Amniotic epithelial cell (primary cell): ENCODE data around the gene TFR2.

Source experiments
- DNase-seq: peaks from one replicate; pipeline ENCODE4 v3.0.0-alpha.2; 2010; ENCODE audit warnings: low read depth

The TFR2 gene

GRCh38 chr7:100654908-100655831, 13.8 kb upstream of the TFR2 start:
- DNase-seq, result no peak

DNA sequence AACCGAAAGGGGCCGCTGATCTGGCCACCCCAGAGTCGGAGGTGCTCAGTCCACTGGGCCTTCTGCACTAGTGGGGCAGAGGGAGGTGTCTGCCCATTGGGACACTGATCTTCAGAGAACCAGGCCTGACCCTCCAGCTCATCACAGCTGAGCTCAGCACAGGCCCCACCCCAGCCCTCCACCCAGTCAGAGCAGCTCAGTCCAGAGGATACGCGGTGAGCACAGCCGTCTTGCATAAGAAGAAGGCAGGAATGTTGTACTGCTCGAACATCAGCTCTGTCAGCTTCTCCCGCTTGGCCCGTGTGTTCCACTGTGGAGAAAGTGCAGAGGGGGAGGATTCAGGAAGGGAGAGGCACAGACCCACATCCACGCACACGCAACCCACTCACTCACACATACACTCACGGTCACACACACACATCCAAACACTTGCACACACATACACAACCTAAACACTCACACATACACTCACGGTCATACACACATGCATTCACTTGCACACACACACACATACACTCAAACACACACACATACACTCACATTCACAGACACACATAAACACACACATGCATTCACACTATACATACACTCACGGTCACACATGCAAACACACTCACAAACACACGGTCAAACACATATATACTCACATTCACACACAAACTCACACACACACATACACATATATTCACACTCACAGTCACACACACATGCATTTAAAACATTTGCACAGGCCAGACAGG, 8.6 kb upstream of the TFR2 start:
- peak; percentile 43 for DNase-seq

- DNase-seq, result no peak
These were observed 1.2 kb upstream of the TFR2 start for GRCh38 chr7:100642534-100642907.

- no peak for DNase-seq
These were observed 645 bp upstream of the TFR2 start for GRCh38 chr7:100641860-100642533.

GRCh38 chr7:100640517-100641440, 573 bp downstream of the TFR2 start:
- no peak for DNase-seq

- DNase-seq, result no peak
These were observed 1.3 kb downstream of the TFR2 start for GRCh38 chr7:100639995-100640516.

DNA sequence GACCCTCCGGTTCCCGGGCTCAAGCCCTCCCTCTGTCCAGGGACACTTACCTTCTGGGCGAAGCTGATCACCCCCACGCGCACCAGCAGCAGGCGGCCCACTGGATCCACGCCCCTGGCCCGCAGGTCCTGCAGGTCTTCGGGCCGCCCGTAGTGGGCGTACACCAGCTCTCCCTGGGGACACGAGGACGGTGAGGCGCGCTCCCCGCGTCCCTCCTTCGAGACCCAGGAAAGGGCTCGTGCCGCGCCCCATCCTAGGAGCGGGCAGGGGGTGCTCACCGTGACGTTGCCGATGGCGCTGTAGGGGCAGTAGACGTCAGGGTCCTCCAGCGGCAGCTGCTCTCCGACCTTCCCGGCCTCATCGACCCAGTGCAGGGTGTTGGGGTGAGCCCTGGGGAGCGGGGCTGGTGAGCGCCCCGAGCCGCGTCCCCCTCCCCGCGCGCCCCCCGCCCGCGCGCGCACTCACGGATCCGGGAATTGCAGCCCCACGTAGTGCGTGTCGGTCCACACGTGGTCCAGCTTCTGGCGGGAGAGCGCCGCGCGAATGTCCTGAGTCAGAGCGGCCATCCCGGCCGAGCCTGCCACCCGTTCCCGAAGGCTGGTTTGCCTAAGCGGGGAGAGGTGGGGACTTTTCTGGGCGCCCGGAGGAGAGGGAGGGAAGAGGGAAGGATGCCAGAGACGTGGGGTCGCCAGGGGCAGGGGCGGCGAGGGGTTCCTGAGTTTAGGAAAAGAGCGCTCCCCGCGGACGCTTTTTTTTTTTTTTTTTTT, 8.2 kb downstream of the TFR2 start:
- no peak for DNase-seq

GRCh38 chr7:100630066-100630465, 11.3 kb downstream of the TFR2 start:
- DNase-seq, result no peak

DNA sequence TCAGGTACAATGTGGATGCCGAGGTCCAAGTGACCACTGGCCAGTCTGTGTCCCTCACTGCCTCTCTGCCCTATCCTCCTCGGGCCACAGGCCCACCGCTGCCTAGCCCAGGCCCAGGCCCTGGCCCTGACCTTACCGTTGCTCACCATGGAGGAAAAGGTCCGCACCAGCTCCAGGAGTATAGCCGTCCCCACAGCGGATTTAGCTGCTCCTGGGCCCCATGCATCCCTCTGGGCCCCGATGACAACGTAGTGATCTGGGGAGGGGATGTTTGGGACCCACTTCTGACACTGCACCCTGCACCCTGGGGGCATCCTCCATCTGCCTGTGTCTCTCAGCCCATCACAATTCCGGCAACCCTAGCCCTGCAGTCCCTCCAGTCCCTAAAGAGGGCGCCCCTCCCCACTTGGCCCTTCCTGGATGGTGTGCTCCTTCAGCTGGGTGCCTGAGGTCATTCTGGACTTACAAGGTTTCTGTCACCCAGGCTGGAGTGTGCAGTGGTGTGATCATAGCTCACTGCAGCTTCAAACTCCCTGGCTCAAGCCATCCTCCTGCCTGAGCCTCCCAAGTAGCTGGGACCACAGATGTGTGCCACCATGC, 12.1 kb downstream of the TFR2 start:
- no peak for DNase-seq

GRCh38 chr7:100627238-100627549, 14.2 kb downstream of the TFR2 start:
- no peak for DNase-seq

- peak; percentile 75 for DNase-seq
These were observed 14.7 kb downstream of the TFR2 start for GRCh38 chr7:100626530-100627237.

- DNase-seq, result no peak
These were observed 15.3 kb downstream of the TFR2 start for GRCh38 chr7:100626055-100626454.

- DNase-seq, result no peak
These were observed 17.2 kb downstream of the TFR2 start for GRCh38 chr7:100623951-100624824.

DNA sequence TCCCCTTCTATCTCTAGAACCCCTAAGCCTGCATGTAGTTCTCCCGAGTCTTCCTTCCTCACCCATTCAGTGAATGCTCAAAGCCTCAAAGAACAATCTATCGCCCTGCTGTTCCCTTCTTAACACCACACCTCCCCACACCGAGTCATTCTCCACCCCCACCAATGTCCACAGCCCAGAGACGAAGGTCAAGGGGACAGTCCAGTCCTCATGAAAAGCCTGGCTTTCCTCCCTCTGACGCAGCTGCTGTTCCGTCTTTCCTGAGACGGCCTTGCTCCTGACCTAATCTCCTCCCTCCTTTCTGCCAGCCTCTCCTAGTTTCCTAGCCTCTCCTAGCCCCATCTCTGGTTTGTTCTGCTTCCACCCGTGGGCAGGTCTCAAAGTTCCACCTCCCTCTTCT, 19.8 kb downstream of the TFR2 start:
- no peak for DNase-seq

- no peak for DNase-seq
These were observed 20.5 kb downstream of the TFR2 start for GRCh38 chr7:100620804-100621203.

DNA sequence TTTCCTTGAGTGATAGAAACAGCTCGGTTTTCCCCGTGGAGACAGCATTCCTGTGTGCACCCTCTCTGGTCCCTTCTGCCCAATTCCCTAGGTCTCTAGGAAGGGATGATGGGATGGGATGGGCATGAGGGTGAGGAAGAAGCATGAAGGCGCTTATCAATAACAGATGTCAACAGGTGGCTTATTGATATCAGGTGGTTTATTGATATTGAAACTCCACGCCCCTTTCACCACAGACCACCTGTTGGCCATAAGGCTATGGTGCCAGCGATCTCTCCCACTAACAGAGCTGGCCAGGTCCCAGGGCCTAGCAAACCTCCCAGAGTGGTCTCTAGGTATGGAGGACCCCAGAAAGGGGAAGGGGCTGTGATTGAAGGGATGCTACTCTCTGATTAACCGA, 21.1 kb downstream of the TFR2 start:
- DNase-seq, result no peak

- peak; percentile 14 for DNase-seq
These were observed 27.0 kb downstream of the TFR2 start for GRCh38 chr7:100614308-100614861.

DNA sequence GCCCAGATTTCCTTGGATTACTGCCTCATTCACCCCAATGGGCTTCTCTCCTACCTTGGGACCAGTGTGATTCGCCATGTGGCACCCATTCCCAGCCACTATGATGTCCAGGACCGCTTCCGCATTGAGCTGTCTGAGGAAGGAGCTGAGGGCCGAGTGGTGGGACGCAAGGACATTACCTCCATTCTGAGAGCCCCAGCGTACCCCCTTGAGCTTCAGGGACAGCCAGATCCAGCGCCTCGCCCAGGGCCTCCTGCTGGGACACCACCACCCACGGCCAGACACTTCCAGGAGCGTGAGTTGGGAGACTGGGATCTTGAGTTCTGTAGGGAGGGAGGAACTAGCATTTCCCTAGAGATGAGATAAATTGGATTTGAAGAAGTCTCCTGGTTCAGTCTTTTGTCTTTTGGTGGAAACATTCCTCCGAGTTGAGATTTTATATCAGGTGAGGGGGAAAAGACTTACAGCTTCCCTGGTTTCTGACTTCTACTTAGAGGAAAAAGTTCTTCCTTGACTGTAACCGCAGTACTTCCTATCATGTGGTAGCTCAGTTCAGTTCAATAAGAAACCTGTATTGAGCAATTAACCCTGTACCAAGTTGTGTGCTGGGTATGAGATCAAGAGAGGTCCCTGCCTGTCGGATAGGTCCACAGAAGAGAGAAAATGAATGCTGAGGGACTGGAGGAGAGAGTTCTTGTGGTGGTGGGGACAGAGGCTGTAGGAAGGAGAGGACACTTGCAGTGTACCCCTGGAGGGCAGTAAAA, 27.8 kb downstream of the TFR2 start:
- no peak for DNase-seq
